Stimulated activated CD8-positive, alpha-beta memory T cell treated with anti-CD3 and anti-CD28 coated beads, Interleukin-15, amount 100 ng/mL, for 24 hours (primary cell): ENCODE measurements around the gene PDIA4.

Source experiments
- DNase-seq: peaks from one replicate; pipeline ENCODE4 v3.0.0-alpha.2; 2020; ENCODE audit warnings: low read depth

Gene PDIA4

DNA sequence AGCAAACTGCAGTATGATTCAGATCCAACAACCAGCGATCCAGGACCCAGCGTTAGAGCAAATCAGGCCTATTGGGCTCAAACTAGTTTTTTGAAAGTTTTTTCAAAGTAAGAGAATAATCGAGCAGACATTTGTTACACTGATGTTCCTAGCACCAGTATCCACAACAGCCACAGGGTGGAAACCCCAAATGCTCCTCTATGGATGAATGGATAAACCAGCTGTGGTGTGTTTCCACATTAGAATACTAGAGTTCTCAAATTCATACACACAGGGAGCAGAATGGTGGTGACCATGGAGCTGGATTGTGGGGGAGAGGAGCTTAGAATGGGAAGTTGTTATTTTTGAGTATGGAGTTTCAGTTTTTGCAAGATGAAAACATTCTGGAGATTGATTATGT lies 60.7 kb downstream of the PDIA4 start:
- no peak for DNase-seq

- DNase-seq: no peak
Measured at GRCh38 chr7:148967032-148967372, 61.3 kb downstream of the PDIA4 start.

GRCh38 chr7:148964483-148965267 lies 63.6 kb downstream of the PDIA4 start:
- DNase-seq: no peak

- no peak for DNase-seq
Measured at GRCh38 chr7:148963583-148964482, 64.5 kb downstream of the PDIA4 start.

GRCh38 chr7:148962823-148963582 lies 65.3 kb downstream of the PDIA4 start:
- no peak for DNase-seq

- DNase-seq: no peak
Measured at GRCh38 chr7:148962440-148962822, 65.9 kb downstream of the PDIA4 start.

DNA sequence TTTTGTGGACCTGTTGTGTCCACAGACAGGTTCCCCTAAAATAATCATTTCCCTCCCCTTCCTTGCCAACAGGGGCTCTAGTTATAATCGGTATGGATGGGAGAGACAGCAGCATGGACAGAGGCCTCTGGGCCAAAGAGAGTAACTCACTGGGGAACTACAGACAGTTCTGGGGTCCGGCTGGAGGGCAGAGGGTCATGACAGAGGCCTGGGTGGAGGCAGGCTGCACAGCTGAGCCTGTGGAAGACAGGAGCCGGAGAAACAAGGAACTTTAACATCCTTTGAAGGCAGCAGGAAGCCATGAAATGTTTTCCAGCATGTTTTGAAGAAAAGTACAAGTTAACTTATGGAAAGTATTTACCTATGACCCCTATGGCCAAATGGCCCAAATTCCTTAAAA lies 68.6 kb downstream of the PDIA4 start:
- DNase-seq: no peak

- DNase-seq: no peak
Measured at GRCh38 chr7:148958061-148958460, 70.2 kb downstream of the PDIA4 start.

DNA sequence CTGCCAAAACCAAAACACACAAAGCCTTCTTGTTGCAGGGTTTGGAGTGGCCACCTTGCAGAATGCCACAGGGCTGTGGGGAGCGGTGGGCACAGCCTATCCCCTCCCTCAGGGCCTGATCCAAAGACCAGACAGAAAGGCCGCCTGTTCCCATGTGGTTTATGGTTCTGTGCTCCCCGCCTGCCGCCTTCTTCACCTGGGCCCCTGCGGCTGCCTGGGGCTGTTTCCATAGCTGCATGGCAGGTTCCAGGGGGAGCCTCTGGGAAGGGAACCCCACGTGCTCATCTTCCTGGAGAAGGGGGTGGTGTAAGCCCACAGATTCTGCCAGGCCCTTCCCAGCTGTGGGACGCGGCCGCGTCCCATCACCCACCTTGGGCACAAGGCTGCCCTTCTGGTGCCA lies 73.5 kb downstream of the PDIA4 start:
- no peak for DNase-seq

GRCh38 chr7:148953676-148954075 lies 74.6 kb downstream of the PDIA4 start:
- DNase-seq: no peak
